ENCODE data around the gene STAT3. TPM values are rescaled to one million over a fixed set of nuclear protein-coding genes. Genes with fewer than 3 reads are reported as not detected.

Gene STAT3
- total RNA-seq, 1 experiment from 2014 or later = 115 TPM

GRCh38 chr17:42272162-42272907 is 115.9 kb downstream of the STAT3 start:
- H3K4me1 Mint-ChIP-seq (ENCODE audit: insufficient read depth, unreplicated experiment) = peaks cover 28% of the 10 kb centered on the region
- intact Hi-C loops (cut with micrococcal nuclease) = no loop called here
- ChIA-PET POLR2A (interaction anchor here (0.5 to 1.0 kb wide), 3 partner anchors 18 to 141 kb away, joined by 3 read pairs; no protein-coding TSS in a partner anchor), CTCF (no interaction called here)
- DNase-seq (ENCODE audit: unreplicated experiment) = no peak
- no peak overlapping the region for H3K4me3 Mint-ChIP-seq (ENCODE audit: unreplicated experiment)
- no peak for TF ChIP-seq CTCF (IDR thresholded peaks at IDR 0.05; ENCODE audit: unreplicated experiment)
- no peaks in the 10 kb centered on the region for H3K36me3 Mint-ChIP-seq (ENCODE audit: insufficient read depth, unreplicated experiment)
- BruUV-seq (replicated peaks) = no TSS peak
- no peaks in the 10 kb centered on the region for H3K9me3 Mint-ChIP-seq (ENCODE audit: unreplicated experiment)
- no peaks in the 10 kb centered on the region for H3K27me3 Mint-ChIP-seq (ENCODE audit: insufficient read depth, unreplicated experiment)
- H3K27ac Mint-ChIP-seq (ENCODE audit: low read depth, unreplicated experiment) = no peak overlapping the region

- H3K4me3 Mint-ChIP-seq (ENCODE audit: unreplicated experiment) = no peak overlapping the region
- BruUV-seq (replicated peaks) = no TSS peak
- CTCF ChIA-PET = interaction anchor here (0.6 kb wide), 1 partner anchor 85 kb away, joined by 3 read pairs; no protein-coding TSS in a partner anchor
- DNase-seq (ENCODE audit: unreplicated experiment) = no peak
- peaks cover 27% of the 10 kb centered on the region for H3K4me1 Mint-ChIP-seq (ENCODE audit: insufficient read depth, unreplicated experiment)
- H3K27ac Mint-ChIP-seq (ENCODE audit: low read depth, unreplicated experiment) = no peak overlapping the region
- H3K36me3 Mint-ChIP-seq (ENCODE audit: insufficient read depth, unreplicated experiment) = no peaks in the 10 kb centered on the region
- POLR2A ChIA-PET = no interaction called here
- TF ChIP-seq CTCF (IDR thresholded peaks at IDR 0.05; ENCODE audit: unreplicated experiment) = no peak
- H3K9me3 Mint-ChIP-seq (ENCODE audit: unreplicated experiment) = no peaks in the 10 kb centered on the region
- intact Hi-C loops (cut with micrococcal nuclease) = no loop called here
- no peaks in the 10 kb centered on the region for H3K27me3 Mint-ChIP-seq (ENCODE audit: insufficient read depth, unreplicated experiment)
Measured at GRCh38 chr17:42271779-42272035, 116.5 kb downstream of the STAT3 start.

- H3K27ac Mint-ChIP-seq (ENCODE audit: low read depth, unreplicated experiment) = no peak overlapping the region
- DNase-seq (ENCODE audit: unreplicated experiment) = no peak
- ChIA-PET CTCF (interaction anchor here (0.6 kb wide), 1 partner anchor 85 kb away, joined by 3 read pairs; no protein-coding TSS in a partner anchor), POLR2A (no interaction called here)
- no peaks in the 10 kb centered on the region for H3K9me3 Mint-ChIP-seq (ENCODE audit: unreplicated experiment)
- no peak overlapping the region for H3K4me3 Mint-ChIP-seq (ENCODE audit: unreplicated experiment)
- no peak for TF ChIP-seq CTCF (IDR thresholded peaks at IDR 0.05; ENCODE audit: unreplicated experiment)
- intact Hi-C loops (cut with micrococcal nuclease) = no loop called here
- H3K36me3 Mint-ChIP-seq (ENCODE audit: insufficient read depth, unreplicated experiment) = no peaks in the 10 kb centered on the region
- no peaks in the 10 kb centered on the region for H3K27me3 Mint-ChIP-seq (ENCODE audit: insufficient read depth, unreplicated experiment)
- no TSS peak for BruUV-seq (replicated peaks)
- H3K4me1 Mint-ChIP-seq (ENCODE audit: insufficient read depth, unreplicated experiment) = peaks cover 29% of the 10 kb centered on the region
Measured at GRCh38 chr17:42271006-42271778, 117.0 kb downstream of the STAT3 start.

GRCh38 chr17:42270596-42270995 is 117.6 kb downstream of the STAT3 start:
- H3K4me1 Mint-ChIP-seq (ENCODE audit: insufficient read depth, unreplicated experiment) = peaks cover 28% of the 10 kb centered on the region
- no peak overlapping the region for H3K4me3 Mint-ChIP-seq (ENCODE audit: unreplicated experiment)
- no peaks in the 10 kb centered on the region for H3K27me3 Mint-ChIP-seq (ENCODE audit: insufficient read depth, unreplicated experiment)
- no peak for DNase-seq (ENCODE audit: unreplicated experiment)
- ChIA-PET CTCF (interaction anchor here (0.6 kb wide), 1 partner anchor 153 kb away, joined by 3 read pairs; no protein-coding TSS in a partner anchor), POLR2A (no interaction called here)
- no peak for TF ChIP-seq CTCF (IDR thresholded peaks at IDR 0.05; ENCODE audit: unreplicated experiment)
- H3K27ac Mint-ChIP-seq (ENCODE audit: low read depth, unreplicated experiment) = no peak overlapping the region
- BruUV-seq (replicated peaks) = no TSS peak
- H3K36me3 Mint-ChIP-seq (ENCODE audit: insufficient read depth, unreplicated experiment) = no peaks in the 10 kb centered on the region
- intact Hi-C loops (cut with micrococcal nuclease) = no loop called here
- no peaks in the 10 kb centered on the region for H3K9me3 Mint-ChIP-seq (ENCODE audit: unreplicated experiment)

Measured in MCF 10A (cell line).